Right lobe of liver (tissue), 6 donors: ENCODE data around the gene CELA2A. TPM values are rescaled to one million over a fixed set of nuclear protein-coding genes. Genes with fewer than 3 reads are reported as not detected.
"Not testable (repeated sequence)": the region's sequence is repeated elsewhere in the genome, so short reads cannot be mapped to it uniquely, and the experiment has no call there.

ENCODE experiments used
- ATAC-seq, 4 donors: fragments of 200-7000 bp; cut with Tn5 transposase; one replicate each; pipeline ENCODE4 v1.9.1; 2020; ENCODE audit warnings: mild to moderate bottlenecking in 4 of 4, moderate library complexity in 4 of 4
- DNase-seq, 3 donors: peaks; one replicate each; pipeline ENCODE4 v3.0.0-alpha.2; 2020
- H3K27ac ChIP-seq, 3 donors: fragments of 200-600 bp; one replicate each; pipeline ENCODE4 v1.8.0; 2022
- H3K27me3 ChIP-seq, 2 donors: fragments of 200-600 bp; one replicate each; pipeline ENCODE4 v1.8.0; 2022
- H3K36me3 ChIP-seq, 4 donors: fragments of 200-600 bp; sonication (generic) in 1 of 4; one replicate each; pipeline versions ENCODE4 v1.5.1 to v1.8.0; 2017 to 2022; ENCODE audit warnings: control low read depth in 1 of 4
- H3K4me1 ChIP-seq, 4 donors: fragments of 200-600 bp; sonication (generic) in 1 of 4; one replicate each; pipeline versions ENCODE4 v1.5.1 to v1.8.0; 2017 to 2022; ENCODE audit warnings: control low read depth in 1 of 4
- H3K4me3 ChIP-seq, 3 donors: fragments of 200-600 bp; one replicate each; pipeline ENCODE4 v1.8.0; 2022
- H3K9me3 ChIP-seq, 4 donors: fragments of 200-600 bp; sonication (generic) in 1 of 4; one replicate each; pipeline versions ENCODE4 v1.5.1 to v1.8.0; 2017 to 2022; ENCODE audit warnings: control low read depth in 1 of 4
- CTCF ChIP-seq, 4 donors: fragments of 200-600 bp in 3 of 4; fragments of 450-650 bp in 1 of 4; IDR thresholded peaks; one replicate each; pipeline versions ENCODE4 v1.5.1 to v1.8.0; 2016 to 2022; ENCODE audit warnings: antibody characterized with exemption in 4 of 4, mild to moderate bottlenecking in 2 of 4
- POLR2A ChIP-seq: fragments of 450-650 bp; IDR thresholded peaks from one replicate; pipeline ENCODE4 v1.6.1; 2017; ENCODE audit warnings: antibody characterized with exemption, mild to moderate bottlenecking
- whole genome bisulfite sequencing: methylation state at CpG from one replicate; pipeline ENCODE4 v1.1.6; 2018; ENCODE audit warnings: low coverage, low lambda C conversion rate; ENCODE audit not compliant: insufficient coverage; ENCODE audit errors: missing lambda C conversion rate; 5-methylcytosine and 5-hydroxymethylcytosine counted together
- intact Hi-C, 2 donors: fragments of 100-400 bp; cut with DNase I; formaldehyde crosslinking; loops; one replicate each; pipeline versions ENCODE4 v1.11.2 to v1.14.1; 2022
- total RNA-seq, 6 experiments: library from RNA; depleted of rRNA in 2 of 6; stranded (reverse); fragments of >200 nt in 2 of 6; fragmentation: NEBNext Ultra II Directional in 3 of 6; extraction: Animal tissue kit (Norgen Biotek cat#: 25700) in 3 of 6; gene quantifications; one replicate each; pipeline versions ENCODE4 v1.1.0 to v1.2.4, GENCODE V29; 2016 to 2023
- donor health status: DM: no; HTN: yes; CAD: no.
- donor health status: DM: no; HTN: no; CAD: no.
- donor health status: DM: no; HTN: no; CAD: no.
- donor health status: DM: no; HTN: yes; CAD: no.
- donor health status: DM: no; HTN: yes; CAD: no.

CELA2A gene
- total RNA-seq, 6 experiments from 2014 or later, result not detected

GRCh38 chr1:15483971-15484370 lies 27.4 kb downstream of the CELA2A start:
- no peaks in the 10 kb centered on the region for H3K4me1 ChIP-seq
- ATAC-seq (peak in 1 of 4 donors; percentile 23), DNase-seq (no peak)
- H3K36me3 ChIP-seq, result no peaks in the 10 kb centered on the region
- no peaks in the 10 kb centered on the region for H3K27me3 ChIP-seq
- intact Hi-C loops, result no loop called here
- 100% methylated on average over 1 of the region's 2 CpGs for WGBS
- no peak overlapping the region for H3K4me3 ChIP-seq
- TF ChIP-seq POLR2A (no peak), CTCF (IDR thresholded peaks at IDR 0.05) (no peak)
- H3K9me3 ChIP-seq, result no peaks in the 10 kb centered on the region
- H3K27ac ChIP-seq, result no peak overlapping the region

- H3K27ac ChIP-seq, intact Hi-C loops, H3K4me3 ChIP-seq: not testable (repeated sequence)
Observed at GRCh38 chr1:15484443-15484842, 27.9 kb downstream of the CELA2A start.

GRCh38 chr1:15485636-15486035 lies 29.1 kb downstream of the CELA2A start:
- Histone ChIP-seq H3K27me3 (no peaks in the 10 kb centered on the region), H3K27ac (no peak overlapping the region), H3K4me3 (no peak overlapping the region), H3K4me1 (no peaks in the 10 kb centered on the region), H3K36me3 (no peaks in the 10 kb centered on the region), H3K9me3 (no peaks in the 10 kb centered on the region)
- TF ChIP-seq CTCF (IDR thresholded peaks at IDR 0.05) (no peak), POLR2A (no peak)
- DNase-seq (no peak), ATAC-seq (no peak)
- 74% methylated on average over 4 of the region's 6 CpGs for WGBS
- intact Hi-C loops, result no loop called here

More at GRCh38 chr1:15484443-15484842, 27.9 kb downstream of the CELA2A start:
- not testable (repeated sequence) for H3K36me3 ChIP-seq, H3K9me3 ChIP-seq, H3K27me3 ChIP-seq, H3K4me1 ChIP-seq, DNase-seq, ATAC-seq
- WGBS, result 92% methylated on average over 6 of the region's 6 CpGs

GRCh38 chr1:15486844-15487610 lies 30.5 kb downstream of the CELA2A start:
- H3K9me3 ChIP-seq, H3K4me3 ChIP-seq, ATAC-seq, H3K36me3 ChIP-seq, intact Hi-C loops, H3K4me1 ChIP-seq, DNase-seq, H3K27ac ChIP-seq, H3K27me3 ChIP-seq: not testable (repeated sequence)
- 91% methylated on average over 6 of the region's 17 CpGs for WGBS

GRCh38 chr1:15488371-15488770 lies 31.8 kb downstream of the CELA2A start:
- no peaks in the 10 kb centered on the region for H3K4me1 ChIP-seq
- TF ChIP-seq CTCF (IDR thresholded peaks at IDR 0.05) (no peak), POLR2A (no peak)
- ATAC-seq, result no peak
- H3K4me3 ChIP-seq, result no peak overlapping the region
- H3K27me3 ChIP-seq, result no peaks in the 10 kb centered on the region
- intact Hi-C loops, result no loop called here
- no peaks in the 10 kb centered on the region for H3K9me3 ChIP-seq
- 100% methylated on average over 1 of the region's 3 CpGs for whole genome bisulfite sequencing
- H3K36me3 ChIP-seq, result peaks cover 0 to 1% (median 0%) of the 10 kb centered on the region in 4 donors
- no peak for DNase-seq
- no peak overlapping the region for H3K27ac ChIP-seq
